ENCODE results near the gene CD109. TPM values are rescaled to one million over a fixed set of nuclear protein-coding genes. Genes with fewer than 3 reads are reported as not detected.

CD109 gene
- total RNA-seq, 1 donor from 2014 or later, result 60.2 TPM

GRCh38 chr6:73728548-73729205, 32.7 kb downstream of the CD109 start:
- no peak for TF ChIP-seq CTCF (IDR thresholded peaks at IDR 0.05; ENCODE audit: unreplicated experiment)
- Mint-ChIP-seq H3K4me1 (ENCODE audit: unreplicated experiment) (peaks cover 7% of the 10 kb centered on the region), H3K27ac (ENCODE audit: unreplicated experiment) (no peak overlapping the region), H3K27me3 (ENCODE audit: unreplicated experiment) (no peaks in the 10 kb centered on the region), H3K9me3 (ENCODE audit: unreplicated experiment) (no peaks in the 10 kb centered on the region), H3K4me3 (ENCODE audit: unreplicated experiment) (no peak overlapping the region), H3K36me3 (ENCODE audit: low read depth, unreplicated experiment) (no peaks in the 10 kb centered on the region)
- DNase-seq (ENCODE audit: low spot score), result no peak

GRCh38 chr6:73731285-73731684, 35.3 kb downstream of the CD109 start:
- TF ChIP-seq CTCF (IDR thresholded peaks at IDR 0.05; ENCODE audit: unreplicated experiment), result no peak
- Mint-ChIP-seq H3K4me3 (ENCODE audit: unreplicated experiment) (peak overlapping the region; percentile 75), H3K4me1 (ENCODE audit: unreplicated experiment) (peaks cover 7% of the 10 kb centered on the region), H3K27ac (ENCODE audit: unreplicated experiment) (no peak overlapping the region), H3K9me3 (ENCODE audit: unreplicated experiment) (no peaks in the 10 kb centered on the region), H3K36me3 (ENCODE audit: low read depth, unreplicated experiment) (no peaks in the 10 kb centered on the region), H3K27me3 (ENCODE audit: unreplicated experiment) (no peaks in the 10 kb centered on the region)
- no peak for DNase-seq (ENCODE audit: low spot score)

DNA sequence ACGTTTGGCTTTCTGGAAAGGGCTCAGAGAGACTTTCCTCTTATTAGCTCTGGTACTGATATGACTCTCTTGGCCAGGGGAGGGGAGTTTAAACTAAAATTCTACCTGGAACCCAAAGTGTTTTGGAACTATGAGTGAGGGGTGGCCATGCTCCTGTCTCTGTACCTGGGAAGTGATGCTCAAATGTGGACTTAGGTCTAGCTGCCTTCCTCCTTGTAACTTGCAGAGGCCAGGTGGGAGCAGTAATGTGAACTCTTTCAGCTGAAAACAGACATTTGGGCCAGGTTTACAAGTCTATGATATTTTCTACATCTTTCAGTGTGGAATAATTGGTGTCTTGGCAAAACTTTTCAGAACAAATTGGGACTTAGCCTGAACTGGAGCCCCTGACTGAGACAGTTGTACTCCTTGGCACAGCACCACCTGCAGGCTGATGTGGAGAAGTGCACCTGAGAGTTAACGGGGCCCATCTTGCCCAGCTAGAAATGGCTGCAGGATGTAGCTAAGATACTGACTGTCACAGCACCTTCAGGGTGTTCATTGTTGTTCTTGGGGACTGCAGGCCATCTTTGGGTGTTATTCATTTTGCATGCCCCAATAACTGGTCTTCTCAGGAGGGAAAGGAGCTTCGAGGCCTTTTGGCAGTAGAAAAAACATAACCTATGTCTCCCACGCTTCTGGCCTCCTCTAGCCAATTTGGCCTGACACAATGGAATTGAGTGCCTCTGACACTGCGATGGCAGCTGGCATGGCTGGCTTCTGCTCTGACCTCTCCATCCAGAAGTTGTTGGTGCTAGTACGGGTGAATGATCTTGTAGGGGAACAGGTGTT, 37.1 kb downstream of the CD109 start:
- TF ChIP-seq CTCF (IDR thresholded peaks at IDR 0.05; ENCODE audit: unreplicated experiment), result peak; percentile 88

DNA sequence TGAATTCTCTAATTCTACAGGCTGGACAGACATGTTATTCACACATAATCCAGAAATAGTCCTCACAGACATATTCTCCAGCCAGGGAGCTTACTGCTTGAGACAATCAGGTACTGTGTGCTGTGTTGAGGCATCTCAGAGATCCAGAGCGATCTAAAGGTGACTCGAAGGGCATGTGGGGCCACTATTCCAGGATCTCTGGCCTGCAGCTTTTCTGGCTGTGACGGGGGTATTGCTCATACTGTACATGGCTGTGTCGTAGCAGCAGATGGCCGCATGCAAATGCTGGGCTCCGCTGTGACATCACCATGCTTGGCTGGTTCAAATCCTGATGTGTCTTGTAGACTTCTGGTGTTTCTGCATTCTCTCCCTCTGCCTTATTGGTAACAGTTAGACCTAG, 37.8 kb downstream of the CD109 start:
- Mint-ChIP-seq H3K4me3 (ENCODE audit: unreplicated experiment) (no peak overlapping the region), H3K9me3 (ENCODE audit: unreplicated experiment) (no peaks in the 10 kb centered on the region), H3K27ac (ENCODE audit: unreplicated experiment) (peak overlapping the region; percentile 28), H3K36me3 (ENCODE audit: low read depth, unreplicated experiment) (no peaks in the 10 kb centered on the region), H3K27me3 (ENCODE audit: unreplicated experiment) (no peaks in the 10 kb centered on the region), H3K4me1 (ENCODE audit: unreplicated experiment) (peaks cover 7% of the 10 kb centered on the region)
- no peak for DNase-seq (ENCODE audit: low spot score)
- TF ChIP-seq CTCF (IDR thresholded peaks at IDR 0.05; ENCODE audit: unreplicated experiment), result no peak

More for the DNA sequence above, 37.1 kb downstream of the CD109 start:
- no peaks in the 10 kb centered on the region for H3K36me3 Mint-ChIP-seq (ENCODE audit: low read depth, unreplicated experiment)
- H3K4me3 Mint-ChIP-seq (ENCODE audit: unreplicated experiment), result no peak overlapping the region
- H3K4me1 Mint-ChIP-seq (ENCODE audit: unreplicated experiment), result peaks cover 7% of the 10 kb centered on the region
- DNase-seq (ENCODE audit: low spot score), result peak; percentile 80
- no peaks in the 10 kb centered on the region for H3K9me3 Mint-ChIP-seq (ENCODE audit: unreplicated experiment)
- no peaks in the 10 kb centered on the region for H3K27me3 Mint-ChIP-seq (ENCODE audit: unreplicated experiment)
- H3K27ac Mint-ChIP-seq (ENCODE audit: unreplicated experiment), result no peak overlapping the region
